Activated T-helper 1 cell treated with anti-CD3 and anti-CD28 coated beads, Interleukin-12 subunit alpha, Interleukin-12 subunit beta, Interleukin-2, Interleukin-4 antibody, amounts not matched to agents 30 ng/mL and 10 ng/mL and 1 ng/mL, durations not matched to agents 14 hours and 24 hours and 36 hours (primary cell): Measurements from ENCODE around the gene AP1S1. TPM values are rescaled to one million over a fixed set of nuclear protein-coding genes. Genes with fewer than 3 reads are reported as not detected.
"Not testable (repeated sequence)": the region's sequence is repeated elsewhere in the genome, so short reads cannot be mapped to it uniquely, and the experiment has no call there.

Experiments
- DNase-seq: peaks from one replicate; pipeline ENCODE4 v3.0.0; 2021; ENCODE audit warnings: low spot score
- H3K27ac Mint-ChIP-seq: one replicate; pipeline ENCODE4 v1.8.0; 2021; ENCODE audit warnings: mild to moderate bottlenecking, mixed read lengths
- H3K27me3 Mint-ChIP-seq: one replicate; pipeline ENCODE4 v1.8.0; 2022; ENCODE audit warnings: mild to moderate bottlenecking, moderate library complexity, mixed read lengths; ENCODE audit not compliant: insufficient read depth
- H3K36me3 Mint-ChIP-seq: one replicate; pipeline ENCODE4 v1.8.0; 2021; ENCODE audit warnings: low read depth, mixed read lengths
- H3K4me1 Mint-ChIP-seq: one replicate; pipeline ENCODE4 v1.8.0; 2021; ENCODE audit warnings: low read depth, mixed read lengths
- H3K4me3 Mint-ChIP-seq: one replicate; pipeline ENCODE4 v1.8.0; 2021; ENCODE audit warnings: mild to moderate bottlenecking, moderate library complexity, mixed read lengths
- H3K9me3 Mint-ChIP-seq: one replicate; pipeline ENCODE4 v1.8.0; 2021; ENCODE audit warnings: mixed read lengths
- intact Hi-C: fragments of 100-400 bp; cut with micrococcal nuclease; formaldehyde crosslinking; loops from one replicate; pipeline ENCODE4 v1.15.1; 2024
- total RNA-seq: library from RNA; stranded (reverse); gene quantifications from 2 replicates; pipeline ENCODE4 v1.2.3, GENCODE V29; 2022

AP1S1 gene
- 45.7 and 53.3 TPM in 2 replicates for total RNA-seq

DNA sequence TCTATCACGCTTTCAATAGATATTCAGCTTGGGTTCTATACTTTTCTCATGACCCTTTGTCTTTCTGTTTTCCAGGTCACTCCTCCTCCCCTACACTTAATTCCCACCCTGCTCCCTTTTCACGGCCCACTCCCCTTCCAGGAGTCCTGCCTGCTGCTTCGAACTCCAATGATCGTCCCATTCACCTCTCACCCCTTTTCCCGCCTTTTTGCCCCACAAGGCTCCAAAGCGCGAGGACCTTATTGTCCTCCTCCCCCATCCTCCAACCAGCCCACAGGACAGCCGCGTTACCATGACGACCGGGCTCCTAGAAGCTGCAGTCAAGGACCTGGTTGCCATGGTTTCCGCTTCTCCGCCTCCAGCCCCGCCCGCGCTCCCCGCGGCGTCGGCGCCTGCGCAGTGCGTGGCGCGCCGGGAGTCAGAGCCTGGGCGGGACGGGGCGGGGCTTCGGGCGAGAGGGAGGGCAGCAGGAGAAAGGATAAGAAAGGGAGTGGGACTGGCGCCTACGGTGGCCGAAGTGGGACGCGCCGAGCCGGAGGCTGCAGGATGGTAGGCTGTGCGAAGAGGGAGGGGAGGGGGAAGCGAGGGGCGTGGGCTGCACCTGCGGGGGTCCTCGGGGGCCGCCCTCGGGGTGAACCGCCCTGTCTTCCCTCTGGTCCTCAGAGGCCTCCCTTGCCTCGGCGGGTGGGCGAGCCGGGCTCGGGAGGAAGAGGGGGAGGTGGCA is at the start of gene AP1S1:
Gene AP1S1, plus strand, starts transcription at position 508 of the 724 bp plus-strand sequence. Its CDS starts 39 bp downstream, at position 547.
- DNase-seq: peak; percentile 92
- peaks cover 10% of the 10 kb centered on the region for H3K36me3 Mint-ChIP-seq
- peak within 1 kb of the TSS; percentile 83 for H3K4me3 Mint-ChIP-seq
- H3K4me1 Mint-ChIP-seq: peaks cover 14% of the 10 kb centered on the region
- peak within 1 kb of the TSS; percentile 57 for H3K27ac Mint-ChIP-seq
- intact Hi-C loops: loop anchor here (1.0 kb wide), 6 partner anchors 10 to 98 kb away; partner anchors contain the start of genes PLOD3 and VGF
- H3K27me3 Mint-ChIP-seq: peaks cover 15% of the 10 kb centered on the region
- H3K9me3 Mint-ChIP-seq: no peaks in the 10 kb centered on the region

DNA sequence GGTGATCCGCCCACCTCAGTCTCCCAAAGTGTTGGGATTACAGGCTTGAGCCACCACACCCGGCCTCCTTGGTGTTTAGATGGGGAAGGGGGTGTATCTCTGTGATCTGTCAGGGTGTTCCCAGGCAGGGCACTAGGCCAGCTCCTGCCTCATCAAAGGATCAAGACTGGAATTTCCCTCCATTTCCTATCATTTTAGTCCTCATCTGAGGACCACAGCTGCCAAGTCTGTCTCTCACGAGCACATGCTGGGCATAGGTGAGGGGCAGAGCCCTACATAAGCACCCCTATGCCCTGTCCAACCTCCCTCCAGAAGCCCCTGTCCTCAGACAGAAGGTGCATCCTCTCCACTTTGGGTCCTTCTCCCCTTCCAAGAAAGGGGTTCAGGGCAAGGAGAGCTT is 49.5 kb upstream of the AP1S1 start:
- Mint-ChIP-seq H3K4me3 (no peak overlapping the region), H3K4me1 (peaks cover 4% of the 10 kb centered on the region), H3K27me3 (peaks cover 19% of the 10 kb centered on the region), H3K36me3 (peaks cover 1% of the 10 kb centered on the region), H3K9me3 (no peaks in the 10 kb centered on the region), H3K27ac (no peak overlapping the region)
- intact Hi-C loops: no loop called here
- DNase-seq: no peak

GRCh38 chr7:101105248-101105647 is 49.0 kb upstream of the AP1S1 start:
- H3K27me3 Mint-ChIP-seq: peaks cover 17% of the 10 kb centered on the region
- H3K36me3 Mint-ChIP-seq, H3K4me1 Mint-ChIP-seq, H3K9me3 Mint-ChIP-seq, DNase-seq, H3K4me3 Mint-ChIP-seq, H3K27ac Mint-ChIP-seq, intact Hi-C loops: not testable (repeated sequence)

- H3K4me1 Mint-ChIP-seq: no peaks in the 10 kb centered on the region
- no peak overlapping the region for H3K27ac Mint-ChIP-seq
- H3K27me3 Mint-ChIP-seq: peaks cover 6% of the 10 kb centered on the region
- no peak for DNase-seq
- intact Hi-C loops: no loop called here
- H3K9me3 Mint-ChIP-seq: no peaks in the 10 kb centered on the region
- H3K4me3 Mint-ChIP-seq: no peak overlapping the region
- H3K36me3 Mint-ChIP-seq: no peaks in the 10 kb centered on the region
These were observed 47.9 kb upstream of the AP1S1 start for GRCh38 chr7:101106386-101106785.

DNA sequence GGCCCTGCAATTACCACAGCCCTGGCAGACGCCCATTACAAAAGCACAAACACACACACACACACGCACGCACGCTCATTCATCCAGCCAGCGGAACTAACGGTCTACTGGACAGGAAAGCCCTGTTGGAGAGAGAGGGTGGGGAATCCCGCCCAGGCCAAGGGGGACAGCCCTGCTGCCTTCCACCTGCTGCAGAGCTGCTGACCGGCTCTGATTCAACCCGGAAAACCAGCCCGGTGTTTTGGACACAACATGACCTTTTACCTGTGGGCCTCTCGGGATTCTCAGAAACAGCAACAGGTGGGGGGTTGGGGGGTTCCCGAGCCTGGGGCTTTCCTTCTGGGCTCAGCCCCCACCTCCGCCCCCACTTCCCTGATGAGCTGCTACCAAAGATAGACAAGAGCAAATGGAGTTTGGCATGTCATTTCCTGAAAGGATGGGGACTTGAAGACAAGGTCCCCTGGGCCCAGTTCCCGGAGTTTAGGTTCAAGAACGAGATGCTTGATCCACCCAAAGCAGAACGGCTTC is 45.9 kb upstream of the AP1S1 start:
- H3K36me3 Mint-ChIP-seq: no peaks in the 10 kb centered on the region
- DNase-seq: no peak
- peaks cover 4% of the 10 kb centered on the region for H3K27me3 Mint-ChIP-seq
- intact Hi-C loops: no loop called here
- no peak overlapping the region for H3K27ac Mint-ChIP-seq
- no peaks in the 10 kb centered on the region for H3K4me1 Mint-ChIP-seq
- H3K4me3 Mint-ChIP-seq: no peak overlapping the region
- no peaks in the 10 kb centered on the region for H3K9me3 Mint-ChIP-seq

GRCh38 chr7:101108961-101109360 is 45.3 kb upstream of the AP1S1 start:
- peaks cover 4% of the 10 kb centered on the region for H3K27me3 Mint-ChIP-seq
- DNase-seq: no peak
- no peak overlapping the region for H3K27ac Mint-ChIP-seq
- H3K4me1 Mint-ChIP-seq: no peaks in the 10 kb centered on the region
- no peaks in the 10 kb centered on the region for H3K9me3 Mint-ChIP-seq
- H3K4me3 Mint-ChIP-seq: no peak overlapping the region
- intact Hi-C loops: no loop called here
- H3K36me3 Mint-ChIP-seq: no peaks in the 10 kb centered on the region

GRCh38 chr7:101109368-101109767 is 44.9 kb upstream of the AP1S1 start:
- H3K4me1 Mint-ChIP-seq: no peaks in the 10 kb centered on the region
- H3K4me3 Mint-ChIP-seq: no peak overlapping the region
- no peak for DNase-seq
- intact Hi-C loops: no loop called here
- H3K27ac Mint-ChIP-seq: no peak overlapping the region
- no peaks in the 10 kb centered on the region for H3K36me3 Mint-ChIP-seq
- H3K9me3 Mint-ChIP-seq: no peaks in the 10 kb centered on the region
- peaks cover 4% of the 10 kb centered on the region for H3K27me3 Mint-ChIP-seq

GRCh38 chr7:101111261-101111660 is 43.0 kb upstream of the AP1S1 start:
- Mint-ChIP-seq H3K27ac (no peak overlapping the region), H3K9me3 (no peaks in the 10 kb centered on the region), H3K36me3 (no peaks in the 10 kb centered on the region), H3K4me1 (no peaks in the 10 kb centered on the region), H3K4me3 (no peak overlapping the region), H3K27me3 (peaks cover 5% of the 10 kb centered on the region)
- DNase-seq: no peak
- intact Hi-C loops: no loop called here

DNA sequence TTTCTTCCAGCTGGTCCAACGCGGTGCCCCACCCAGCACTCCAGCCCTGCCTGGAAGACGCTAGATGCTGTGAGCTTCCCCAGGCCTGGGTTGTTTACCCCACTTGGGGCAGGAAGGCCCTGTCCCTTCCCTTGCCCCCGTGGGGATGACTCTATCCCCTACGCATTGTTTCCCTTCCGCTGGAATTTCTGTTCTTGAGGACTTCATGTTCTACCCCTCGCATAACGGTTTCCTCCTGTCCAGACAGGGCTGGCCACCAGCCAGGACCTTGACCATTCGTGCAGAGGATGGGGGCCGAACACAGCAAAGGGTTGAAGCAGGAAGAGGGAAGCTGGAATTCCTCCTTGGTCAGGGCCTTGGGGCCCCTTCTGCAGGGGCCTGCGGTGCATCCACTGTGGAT is 42.0 kb upstream of the AP1S1 start:
- no peak for DNase-seq
- no peak overlapping the region for H3K4me3 Mint-ChIP-seq
- H3K27ac Mint-ChIP-seq: no peak overlapping the region
- no peaks in the 10 kb centered on the region for H3K9me3 Mint-ChIP-seq
- intact Hi-C loops: no loop called here
- peaks cover 5% of the 10 kb centered on the region for H3K27me3 Mint-ChIP-seq
- no peaks in the 10 kb centered on the region for H3K4me1 Mint-ChIP-seq
- no peaks in the 10 kb centered on the region for H3K36me3 Mint-ChIP-seq

GRCh38 chr7:101113140-101113539 is 41.1 kb upstream of the AP1S1 start:
- H3K4me1 Mint-ChIP-seq, H3K27ac Mint-ChIP-seq, DNase-seq, H3K9me3 Mint-ChIP-seq, H3K4me3 Mint-ChIP-seq, intact Hi-C loops, H3K36me3 Mint-ChIP-seq, H3K27me3 Mint-ChIP-seq: not testable (repeated sequence)

- intact Hi-C loops: no loop called here
- Mint-ChIP-seq H3K27me3 (peaks cover 7% of the 10 kb centered on the region), H3K4me3 (no peak overlapping the region), H3K4me1 (no peaks in the 10 kb centered on the region), H3K9me3 (no peaks in the 10 kb centered on the region), H3K27ac (no peak overlapping the region), H3K36me3 (no peaks in the 10 kb centered on the region)
- no peak for DNase-seq
These were observed 40.4 kb upstream of the AP1S1 start for GRCh38 chr7:101113836-101114235.

- Mint-ChIP-seq H3K4me1 (no peaks in the 10 kb centered on the region), H3K36me3 (no peaks in the 10 kb centered on the region), H3K4me3 (no peak overlapping the region), H3K27ac (no peak overlapping the region), H3K9me3 (no peaks in the 10 kb centered on the region), H3K27me3 (peaks cover 7% of the 10 kb centered on the region)
- intact Hi-C loops: no loop called here
- no peak for DNase-seq
These were observed 39.8 kb upstream of the AP1S1 start for GRCh38 chr7:101114492-101114891.

DNA sequence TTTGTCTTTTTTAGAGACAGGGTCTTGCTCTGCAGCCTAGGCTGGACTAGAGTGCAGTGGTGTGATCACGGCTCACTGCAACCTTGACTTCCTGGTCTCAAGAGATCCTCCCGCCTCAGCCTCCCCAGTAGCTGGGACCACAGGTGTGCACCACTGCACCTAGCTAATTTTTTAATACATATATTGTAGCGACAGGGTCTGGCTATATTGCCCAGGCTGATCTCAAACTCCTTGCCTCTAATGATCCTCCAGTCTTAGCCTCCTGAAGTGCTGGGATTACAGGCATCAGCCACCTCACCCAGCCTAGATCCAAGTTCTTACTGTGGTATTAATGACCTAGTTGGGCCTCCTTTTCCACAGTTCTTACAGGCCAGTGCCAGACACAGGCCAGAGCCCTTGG is 39.1 kb upstream of the AP1S1 start:
- no peaks in the 10 kb centered on the region for H3K9me3 Mint-ChIP-seq
- intact Hi-C loops: no loop called here
- no peak for DNase-seq
- peaks cover 12% of the 10 kb centered on the region for H3K27me3 Mint-ChIP-seq
- H3K27ac Mint-ChIP-seq: no peak overlapping the region
- H3K4me1 Mint-ChIP-seq: no peaks in the 10 kb centered on the region
- no peaks in the 10 kb centered on the region for H3K36me3 Mint-ChIP-seq
- no peak overlapping the region for H3K4me3 Mint-ChIP-seq
